ENCODE data around the gene BCL11A. TPM values are rescaled to one million over a fixed set of nuclear protein-coding genes. Genes with fewer than 3 reads are reported as not detected.

The BCL11A gene
- total RNA-seq, 1 donor from 2014 or later = 46.2 TPM

- no peaks in the 10 kb centered on the region for H3K9me3 Mint-ChIP-seq (ENCODE audit: low read depth)
- no peaks in the 10 kb centered on the region for H3K27me3 Mint-ChIP-seq
- peaks cover 9% of the 10 kb centered on the region for H3K36me3 Mint-ChIP-seq (ENCODE audit: insufficient read depth)
- no peak overlapping the region for H3K27ac Mint-ChIP-seq
- no peak for DNase-seq (ENCODE audit: low spot score, unreplicated experiment)
- H3K4me1 Mint-ChIP-seq (ENCODE audit: low read depth) = peaks cover 12% of the 10 kb centered on the region
- no peak for TF ChIP-seq CTCF (IDR thresholded peaks at IDR 0.05; ENCODE audit: unreplicated experiment)
- H3K4me3 Mint-ChIP-seq (ENCODE audit: low read depth) = no peak overlapping the region
Observed at GRCh38 chr2:60490848-60491247, 62.6 kb downstream of the BCL11A start.

- Mint-ChIP-seq H3K4me3 (ENCODE audit: low read depth) (no peak overlapping the region), H3K4me1 (ENCODE audit: low read depth) (peaks cover 8% of the 10 kb centered on the region), H3K27ac (no peak overlapping the region), H3K36me3 (ENCODE audit: insufficient read depth) (peaks cover 9% of the 10 kb centered on the region), H3K27me3 (no peaks in the 10 kb centered on the region), H3K9me3 (ENCODE audit: low read depth) (no peaks in the 10 kb centered on the region)
- no peak for TF ChIP-seq CTCF (IDR thresholded peaks at IDR 0.05; ENCODE audit: unreplicated experiment)
- DNase-seq (ENCODE audit: low spot score, unreplicated experiment) = no peak
Observed at GRCh38 chr2:60490441-60490840, 63.0 kb downstream of the BCL11A start.

GRCh38 chr2:60489289-60489688 is 64.2 kb downstream of the BCL11A start:
- no peak for DNase-seq (ENCODE audit: low spot score, unreplicated experiment)

GRCh38 chr2:60488291-60488690 is 65.2 kb downstream of the BCL11A start:
- Mint-ChIP-seq H3K27me3 (no peaks in the 10 kb centered on the region), H3K4me1 (ENCODE audit: low read depth) (peaks cover 8% of the 10 kb centered on the region), H3K36me3 (ENCODE audit: insufficient read depth) (peaks cover 9% of the 10 kb centered on the region), H3K4me3 (ENCODE audit: low read depth) (no peak overlapping the region), H3K27ac (no peak overlapping the region), H3K9me3 (ENCODE audit: low read depth) (no peaks in the 10 kb centered on the region)
- no peak for DNase-seq (ENCODE audit: low spot score, unreplicated experiment)
- no peak for TF ChIP-seq CTCF (IDR thresholded peaks at IDR 0.05; ENCODE audit: unreplicated experiment)

More at GRCh38 chr2:60489289-60489688, 64.2 kb downstream of the BCL11A start:
- no peak overlapping the region for H3K4me3 Mint-ChIP-seq (ENCODE audit: low read depth)
- peaks cover 9% of the 10 kb centered on the region for H3K36me3 Mint-ChIP-seq (ENCODE audit: insufficient read depth)
- TF ChIP-seq CTCF (IDR thresholded peaks at IDR 0.05; ENCODE audit: unreplicated experiment) = no peak
- no peaks in the 10 kb centered on the region for H3K9me3 Mint-ChIP-seq (ENCODE audit: low read depth)
- no peaks in the 10 kb centered on the region for H3K27me3 Mint-ChIP-seq
- peaks cover 5% of the 10 kb centered on the region for H3K4me1 Mint-ChIP-seq (ENCODE audit: low read depth)
- H3K27ac Mint-ChIP-seq = no peak overlapping the region

GRCh38 chr2:60487174-60487573 is 66.3 kb downstream of the BCL11A start:
- Mint-ChIP-seq H3K36me3 (ENCODE audit: insufficient read depth) (peaks cover 8% of the 10 kb centered on the region), H3K9me3 (ENCODE audit: low read depth) (no peaks in the 10 kb centered on the region), H3K4me3 (ENCODE audit: low read depth) (no peak overlapping the region), H3K27ac (no peak overlapping the region), H3K4me1 (ENCODE audit: low read depth) (peaks cover 12% of the 10 kb centered on the region), H3K27me3 (no peaks in the 10 kb centered on the region)
- no peak for DNase-seq (ENCODE audit: low spot score, unreplicated experiment)
- TF ChIP-seq CTCF (IDR thresholded peaks at IDR 0.05; ENCODE audit: unreplicated experiment) = no peak

Data from progenitor cell of endocrine pancreas (in vitro differentiated cells).